ENCODE results near the gene YIF1A.

- TF ChIP-seq EZH2 (IDR thresholded peaks at IDR 0.05; ENCODE audit: borderline replicate concordance, insufficient read depth, low read length, poor library complexity, severe bottlenecking) = no peak
- TF ChIP-seq, protein P1, sequence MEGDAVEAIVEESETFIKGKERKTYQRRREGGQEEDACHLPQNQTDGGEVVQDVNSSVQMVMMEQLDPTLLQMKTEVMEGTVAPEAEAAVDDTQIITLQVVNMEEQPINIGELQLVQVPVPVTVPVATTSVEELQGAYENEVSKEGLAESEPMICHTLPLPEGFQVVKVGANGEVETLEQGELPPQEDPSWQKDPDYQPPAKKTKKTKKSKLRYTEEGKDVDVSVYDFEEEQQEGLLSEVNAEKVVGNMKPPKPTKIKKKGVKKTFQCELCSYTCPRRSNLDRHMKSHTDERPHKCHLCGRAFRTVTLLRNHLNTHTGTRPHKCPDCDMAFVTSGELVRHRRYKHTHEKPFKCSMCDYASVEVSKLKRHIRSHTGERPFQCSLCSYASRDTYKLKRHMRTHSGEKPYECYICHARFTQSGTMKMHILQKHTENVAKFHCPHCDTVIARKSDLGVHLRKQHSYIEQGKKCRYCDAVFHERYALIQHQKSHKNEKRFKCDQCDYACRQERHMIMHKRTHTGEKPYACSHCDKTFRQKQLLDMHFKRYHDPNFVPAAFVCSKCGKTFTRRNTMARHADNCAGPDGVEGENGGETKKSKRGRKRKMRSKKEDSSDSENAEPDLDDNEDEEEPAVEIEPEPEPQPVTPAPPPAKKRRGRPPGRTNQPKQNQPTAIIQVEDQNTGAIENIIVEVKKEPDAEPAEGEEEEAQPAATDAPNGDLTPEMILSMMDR (IDR thresholded peaks at IDR 0.05; ENCODE audit: poor library complexity, severe bottlenecking) = no peak
- no peak for TF ChIP-seq MXI1 (conservative IDR thresholded peaks at IDR 0.05; ENCODE audit: poor library complexity, severe bottlenecking)
- TF ChIP-seq SMC3 (conservative IDR thresholded peaks at IDR 0.05; ENCODE audit: poor library complexity) = no peak
- no peak for TF ChIP-seq EP300 (conservative IDR thresholded peaks at IDR 0.05; ENCODE audit: poor library complexity, severe bottlenecking)
- TF ChIP-seq POLR2AphosphoS5 (IDR thresholded peaks at IDR 0.05) = no peak
Measured at GRCh38 chr11:66272596-66272995, 16.3 kb downstream of the YIF1A start.

Measured in neural cell (in vitro differentiated cells).